GM19099 (cell line): ENCODE measurements around the gene AADAC.

Experiments used
- POLR2A ChIP-seq: IDR thresholded peaks from 3 replicates; pipeline ENCODE4 v1.6.1; 2011; ENCODE audit warnings: low read depth; ENCODE audit not compliant: insufficient read length; ENCODE audit errors: extremely low read depth

The AADAC gene

GRCh38 chr3:151835751-151836525, 22.0 kb downstream of the AADAC start:
- no peak for TF ChIP-seq POLR2A

DNA sequence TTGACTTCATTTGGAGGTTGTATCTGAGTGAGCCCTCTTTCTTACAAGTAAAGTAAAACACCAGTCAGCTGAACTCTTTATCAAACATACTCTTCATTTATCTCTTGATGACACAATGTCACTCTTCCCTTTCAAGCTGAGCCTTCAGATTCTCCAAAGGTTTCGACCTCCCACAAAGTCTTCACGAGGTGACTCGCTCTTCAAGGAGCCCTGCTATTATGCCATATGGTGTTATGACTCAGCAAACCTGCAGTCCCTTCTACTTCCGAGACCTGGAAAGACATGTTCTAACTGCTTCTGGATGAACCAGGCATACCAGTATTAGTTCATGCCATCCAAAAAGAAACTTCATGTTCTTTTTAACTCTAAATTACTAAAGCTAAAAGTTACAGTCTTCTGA, 23.1 kb downstream of the AADAC start:
- TF ChIP-seq POLR2A, result no peak

- no peak for TF ChIP-seq POLR2A
Observed at GRCh38 chr3:151838574-151839312, 24.8 kb downstream of the AADAC start.

- TF ChIP-seq POLR2A, result no peak
Observed at GRCh38 chr3:151839313-151839631, 25.4 kb downstream of the AADAC start.

GRCh38 chr3:151841801-151842200, 27.9 kb downstream of the AADAC start:
- TF ChIP-seq POLR2A, result no peak

GRCh38 chr3:151843275-151843674, 29.4 kb downstream of the AADAC start:
- no peak for TF ChIP-seq POLR2A

- no peak for TF ChIP-seq POLR2A
Observed at GRCh38 chr3:151845306-151845905, 31.5 kb downstream of the AADAC start.

DNA sequence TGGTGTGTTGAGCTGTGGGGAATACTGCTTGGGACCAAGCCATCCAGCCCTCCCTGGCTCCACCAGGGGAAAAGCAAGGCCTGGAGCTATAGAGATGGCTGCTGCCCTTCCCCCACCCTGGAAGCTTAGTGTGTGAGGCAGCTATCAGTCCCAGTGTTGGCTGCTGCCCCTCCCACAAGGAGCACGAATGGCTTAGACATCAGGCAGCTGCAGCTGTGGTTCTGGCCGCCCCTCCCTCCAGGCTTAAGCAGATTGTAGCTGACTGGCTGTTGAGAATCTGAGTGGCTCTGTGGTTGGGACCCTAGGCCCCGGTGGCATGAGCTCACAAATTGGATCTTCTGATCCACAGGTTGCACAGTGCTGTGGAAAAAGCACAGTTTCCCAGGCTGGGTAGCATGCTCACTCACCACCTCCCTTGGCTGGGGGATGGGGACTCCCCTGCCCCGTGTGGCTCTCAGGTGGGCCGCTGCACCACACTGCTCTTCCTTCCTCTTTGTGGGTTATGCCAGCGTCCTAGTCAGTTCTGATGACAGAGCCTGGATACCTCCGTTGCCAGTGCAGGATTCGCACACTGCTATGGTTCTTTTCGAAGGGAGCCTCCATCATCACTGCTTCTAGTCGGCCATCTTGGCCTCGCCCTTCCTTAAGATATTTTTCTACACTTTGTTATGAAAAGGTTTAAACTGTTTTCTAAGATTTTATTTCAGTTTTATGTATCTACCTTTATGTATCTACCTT, 38.3 kb downstream of the AADAC start:
- no peak for TF ChIP-seq POLR2A

DNA sequence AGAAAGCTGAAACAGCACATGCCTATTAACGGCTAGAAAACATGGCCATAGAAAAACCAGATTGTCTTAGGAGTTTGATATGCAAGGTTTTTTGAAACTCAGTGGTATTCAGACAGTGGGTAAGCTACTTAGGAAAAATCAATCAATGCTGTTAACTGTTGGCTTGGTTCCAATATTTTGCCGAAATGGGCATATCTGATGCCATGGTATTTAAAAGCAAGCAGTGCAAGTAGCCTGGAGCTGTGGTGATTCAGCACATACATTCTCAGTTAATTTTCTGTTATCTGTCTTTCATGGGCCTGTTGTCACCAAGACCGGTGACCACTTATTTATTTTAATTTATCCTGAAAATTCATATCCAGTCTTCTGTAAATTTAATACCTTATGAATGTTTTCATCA, 42.2 kb downstream of the AADAC start:
- no peak for TF ChIP-seq POLR2A

DNA sequence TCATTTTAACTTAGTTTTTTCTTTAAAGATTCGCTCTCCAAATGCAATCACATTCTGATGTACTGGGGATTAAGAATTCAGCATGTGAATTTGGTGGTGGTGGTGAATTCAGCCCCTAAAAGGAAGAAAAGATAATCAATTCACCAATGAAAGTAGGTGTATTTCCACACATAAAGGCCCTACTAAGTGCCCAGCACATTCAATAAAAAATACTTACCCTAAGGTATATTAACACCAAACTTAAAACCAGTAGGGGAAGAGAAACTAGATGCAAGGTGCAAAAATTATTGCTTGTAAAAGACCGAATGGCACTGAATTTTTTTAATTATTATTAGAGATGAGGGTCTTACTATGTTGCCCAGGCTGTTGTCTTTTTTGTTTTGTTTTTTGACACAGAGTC, 42.7 kb downstream of the AADAC start:
- no peak for TF ChIP-seq POLR2A

DNA sequence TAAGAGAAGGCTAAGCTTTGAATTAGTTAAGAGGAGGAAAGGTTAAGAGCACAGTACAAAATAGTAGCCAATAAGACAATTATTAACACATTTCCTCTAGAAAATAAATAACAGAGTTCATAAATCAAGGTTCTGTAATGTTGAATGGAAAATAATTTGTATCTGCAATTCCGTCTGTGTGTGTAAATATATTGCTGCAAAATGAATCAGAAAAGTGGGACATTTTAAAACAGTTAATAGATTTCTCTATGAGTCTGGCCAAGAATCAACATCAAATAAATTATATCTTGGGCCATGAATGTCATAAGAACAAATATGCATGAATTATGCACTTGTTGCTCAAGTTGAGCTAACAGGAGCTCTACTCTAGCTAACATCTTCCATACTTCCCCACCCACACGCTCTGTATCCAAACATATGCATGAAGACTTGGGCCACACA, 45.3 kb downstream of the AADAC start:
- TF ChIP-seq POLR2A, result no peak

DNA sequence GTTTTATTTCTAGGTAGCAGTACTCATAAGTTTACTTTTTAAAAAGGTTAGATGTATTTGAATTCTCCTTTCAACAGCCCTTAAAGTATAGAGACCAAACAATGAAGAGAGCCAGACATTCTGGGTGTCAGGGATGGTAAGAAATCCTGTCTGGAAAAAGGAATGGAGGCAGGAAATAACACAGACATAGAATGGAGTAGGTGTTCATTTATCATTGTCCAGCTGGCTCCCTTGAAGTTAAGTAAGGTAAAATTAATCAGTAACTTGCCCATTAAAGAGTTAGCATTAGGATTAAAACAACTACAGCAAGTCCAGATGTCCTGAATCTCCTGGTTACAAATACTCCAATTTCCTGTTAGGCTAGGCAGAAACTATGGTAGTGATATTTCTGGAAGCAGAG, 46.0 kb downstream of the AADAC start:
- no peak for TF ChIP-seq POLR2A

DNA sequence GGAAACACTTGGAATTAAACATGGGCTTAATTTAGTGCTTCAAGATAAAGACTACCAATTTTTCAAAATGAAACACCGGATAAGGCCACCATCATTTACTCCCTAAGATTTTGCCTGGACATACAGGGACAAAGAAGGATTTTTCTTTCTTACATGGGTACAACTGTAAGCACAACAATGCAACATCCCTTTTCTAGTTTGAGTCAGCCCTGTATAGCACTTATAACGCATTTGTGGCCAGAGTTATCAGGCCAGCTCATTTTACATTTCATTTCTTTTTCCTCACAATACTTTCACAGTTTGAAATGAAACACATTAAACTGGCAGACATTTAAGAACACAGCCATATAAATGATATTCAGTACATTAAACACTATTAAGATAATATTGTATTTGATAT, 49.7 kb downstream of the AADAC start:
- TF ChIP-seq POLR2A, result no peak

GRCh38 chr3:151864423-151865101, 50.6 kb downstream of the AADAC start:
- TF ChIP-seq POLR2A, result no peak
